Smooth muscle cell (in vitro differentiated cells): ENCODE measurements around the gene KLRB1. TPM values are rescaled to one million over a fixed set of nuclear protein-coding genes. Genes with fewer than 3 reads are reported as not detected.
A peak's percentile ranks its signal among the peaks of the same experiment; 100 is the strongest.

ENCODE experiments used
- DNase-seq: peaks from one replicate; lab custom pipeline; 2025; ENCODE audit not compliant: unreplicated experiment; lab: John Stamatoyannopoulos, UW
- H2AFZ ChIP-seq: fragments of 200-600 bp; sonication (generic); 2 replicates; pipeline ENCODE4 v1.6.0; 2016; ENCODE audit warnings: antibody characterized with exemption, low read depth, mild to moderate bottlenecking
- H3F3A ChIP-seq: fragments of 200-600 bp; sonication (generic); 2 replicates; pipeline ENCODE4 v1.6.0; 2017; ENCODE audit warnings: antibody characterized with exemption, low read depth
- H3K27ac ChIP-seq: fragments of 200-600 bp; sonication (generic); 2 replicates; pipeline ENCODE4 v1.5.1; 2016; ENCODE audit warnings: low read depth, mild to moderate bottlenecking
- H3K27me3 ChIP-seq: fragments of 200-600 bp; sonication (generic); 2 replicates; pipeline ENCODE4 v1.6.1; 2016; ENCODE audit warnings: low read depth, mild to moderate bottlenecking
- H3K36me3 ChIP-seq: fragments of 200-600 bp; sonication (generic); 2 replicates; pipeline ENCODE4 v1.5.1; 2016; ENCODE audit warnings: low read depth
- H3K4me1 ChIP-seq: fragments of 200-600 bp; sonication (generic); 2 replicates; pipeline ENCODE4 v1.5.1; 2016; ENCODE audit warnings: low read depth
- H3K4me2 ChIP-seq: fragments of 200-600 bp; sonication (generic); 2 replicates; pipeline ENCODE4 v1.6.0; 2016; ENCODE audit warnings: mild to moderate bottlenecking
- H3K4me3 ChIP-seq: fragments of 200-600 bp; sonication (generic); 2 replicates; pipeline ENCODE4 v1.5.1; 2016; ENCODE audit warnings: mild to moderate bottlenecking
- H3K79me2 ChIP-seq: fragments of 200-600 bp; sonication (generic); 2 replicates; pipeline ENCODE4 v1.6.0; 2016; ENCODE audit warnings: low read depth, mild to moderate bottlenecking
- H3K9ac ChIP-seq: fragments of 200-600 bp; sonication (generic); 2 replicates; pipeline ENCODE4 v1.6.0; 2016; ENCODE audit warnings: low read depth
- H3K9me3 ChIP-seq: fragments of 200-600 bp; sonication (generic); replicated peaks from 2 replicates; pipeline ENCODE4 v1.5.1; 2016; ENCODE audit warnings: low read depth
- H4K20me1 ChIP-seq: fragments of 200-600 bp; sonication (generic); 2 replicates; pipeline ENCODE4 v1.6.0; 2016; ENCODE audit warnings: low read depth
- CTCF ChIP-seq: fragments of 200-600 bp; sonication (generic); IDR thresholded peaks from 2 replicates; pipeline ENCODE4 v1.5.1; 2017; ENCODE audit warnings: borderline replicate concordance, mild to moderate bottlenecking, antibody characterized with exemption; ENCODE audit not compliant: insufficient read depth, poor library complexity, severe bottlenecking
- WGBS: methylation state at CpG from one replicate; pipeline ENCODE4 v1.1.7; 2016; ENCODE audit warnings: low lambda C conversion rate; 5-methylcytosine and 5-hydroxymethylcytosine counted together
- polyA plus RNA-seq: library from polyadenylated mRNA; unstranded; fragments of >200 nt; fragmentation: Nextera tagmentation; extraction: Ambion mirVana; gene quantifications from 2 replicates; pipeline ENCODE4 v1.2.1, GENCODE V29; 2016
- total RNA-seq: library from RNA; depleted of rRNA; stranded (reverse); fragments of >200 nt; gene quantifications from 2 replicates; pipeline ENCODE4 v1.2.3, GENCODE V29; 2014

KLRB1 gene
- total and polyA plus RNA-seq, 2 experiments from 2014 or later: not detected

GRCh38 chr12:9636150-9636850 is 28.6 kb upstream of the KLRB1 start:
- no peaks in the 10 kb centered on the region for H3K36me3 ChIP-seq
- H3K4me3 ChIP-seq: no peak overlapping the region
- no peaks in the 10 kb centered on the region for H3K9me3 ChIP-seq
- H4K20me1 ChIP-seq: no peaks in the 10 kb centered on the region
- no peak for TF ChIP-seq CTCF
- no peaks in the 10 kb centered on the region for H3F3A ChIP-seq
- no peak overlapping the region for H3K4me2 ChIP-seq
- no peaks in the 10 kb centered on the region for H3K79me2 ChIP-seq
- 88% methylated on average over 4 of the region's 4 CpGs for WGBS
- no peak overlapping the region for H2AFZ ChIP-seq
- no peak overlapping the region for H3K27ac ChIP-seq
- no peak overlapping the region for H3K9ac ChIP-seq
- H3K4me1 ChIP-seq: no peaks in the 10 kb centered on the region
- no peak for DNase-seq
- no peaks in the 10 kb centered on the region for H3K27me3 ChIP-seq

GRCh38 chr12:9634969-9635754 is 27.4 kb upstream of the KLRB1 start:
- Histone ChIP-seq H3K4me2 (no peak overlapping the region), H3K9me3 (no peaks in the 10 kb centered on the region), H3K9ac (no peak overlapping the region), H4K20me1 (no peaks in the 10 kb centered on the region), H3F3A (no peaks in the 10 kb centered on the region), H3K4me1 (no peaks in the 10 kb centered on the region), H3K27ac (no peak overlapping the region), H2AFZ (no peak overlapping the region), H3K4me3 (no peak overlapping the region), H3K27me3 (no peaks in the 10 kb centered on the region), H3K79me2 (no peaks in the 10 kb centered on the region), H3K36me3 (no peaks in the 10 kb centered on the region)
- no peak for TF ChIP-seq CTCF
- WGBS: 90% methylated on average over 2 of the region's 2 CpGs
- DNase-seq: no peak

- 27% methylated on average over 2 of the region's 2 CpGs for WGBS
- Histone ChIP-seq H3K4me3 (no peak overlapping the region), H3K27ac (no peak overlapping the region), H3K27me3 (no peaks in the 10 kb centered on the region), H3K79me2 (no peaks in the 10 kb centered on the region), H2AFZ (no peak overlapping the region), H3K4me2 (no peak overlapping the region), H4K20me1 (no peaks in the 10 kb centered on the region), H3K9me3 (no peaks in the 10 kb centered on the region), H3K36me3 (no peaks in the 10 kb centered on the region), H3F3A (no peaks in the 10 kb centered on the region), H3K9ac (no peak overlapping the region), H3K4me1 (no peaks in the 10 kb centered on the region)
- TF ChIP-seq CTCF: peak; percentile 90
- DNase-seq: no peak
These were observed 26.6 kb upstream of the KLRB1 start for GRCh38 chr12:9634177-9634803.
